H1 (cell line): ENCODE measurements around the gene CAST. TPM values are rescaled to one million over a fixed set of nuclear protein-coding genes. Genes with fewer than 3 reads are reported as not detected.

Experiments used
- YY1 ChIP-seq: IDR thresholded peaks from 2 replicates; pipeline ENCODE4 v1.6.1; 2011; ENCODE audit warnings: low read depth, mild to moderate bottlenecking, low read length
- polyA plus RNA-seq, 7 experiments: library from polyadenylated mRNA; depleted of rRNA in 3 of 7; stranded (reverse) in 5 of 7; unstranded in 2 of 7; fragments of >200 nt in 5 of 7; fragments of 200-250 nt in 2 of 7; gene quantifications; 1 replicate in 5 of 7; 2 replicates in 1 of 7; 4 replicates in 1 of 7; pipeline versions ENCODE4 v1.2.1 to v1.2.3, GENCODE V29; 2011 to 2013; ENCODE audit warnings: missing spikeins in 2 of 7, mixed read lengths in 2 of 7
- total RNA-seq: library from RNA; stranded (reverse); fragmentation: NEBNext Ultra II Directional; extraction: Animal tissue kit (Norgen Biotek cat#: 25700); gene quantifications from 2 replicates; pipeline ENCODE4 v1.2.1, GENCODE V29; 2021
- TF ChIP-seq, protein P1 (sequence below): fragments of 300-600 bp; sonication (generic); IDR thresholded peaks from 2 replicates; pipeline ENCODE4 v1.7.1; 2012; ENCODE audit warnings: low read length, moderate library complexity, mild to moderate bottlenecking, inconsistent platforms; ENCODE audit not compliant: insufficient replicate concordance

The CAST gene
- total and polyA plus RNA-seq, 2 of the 8 experiments (the other 6 are each of a cell fraction or from before 2014, with no cell fraction given): 9.0 to 48.2 TPM

DNA sequence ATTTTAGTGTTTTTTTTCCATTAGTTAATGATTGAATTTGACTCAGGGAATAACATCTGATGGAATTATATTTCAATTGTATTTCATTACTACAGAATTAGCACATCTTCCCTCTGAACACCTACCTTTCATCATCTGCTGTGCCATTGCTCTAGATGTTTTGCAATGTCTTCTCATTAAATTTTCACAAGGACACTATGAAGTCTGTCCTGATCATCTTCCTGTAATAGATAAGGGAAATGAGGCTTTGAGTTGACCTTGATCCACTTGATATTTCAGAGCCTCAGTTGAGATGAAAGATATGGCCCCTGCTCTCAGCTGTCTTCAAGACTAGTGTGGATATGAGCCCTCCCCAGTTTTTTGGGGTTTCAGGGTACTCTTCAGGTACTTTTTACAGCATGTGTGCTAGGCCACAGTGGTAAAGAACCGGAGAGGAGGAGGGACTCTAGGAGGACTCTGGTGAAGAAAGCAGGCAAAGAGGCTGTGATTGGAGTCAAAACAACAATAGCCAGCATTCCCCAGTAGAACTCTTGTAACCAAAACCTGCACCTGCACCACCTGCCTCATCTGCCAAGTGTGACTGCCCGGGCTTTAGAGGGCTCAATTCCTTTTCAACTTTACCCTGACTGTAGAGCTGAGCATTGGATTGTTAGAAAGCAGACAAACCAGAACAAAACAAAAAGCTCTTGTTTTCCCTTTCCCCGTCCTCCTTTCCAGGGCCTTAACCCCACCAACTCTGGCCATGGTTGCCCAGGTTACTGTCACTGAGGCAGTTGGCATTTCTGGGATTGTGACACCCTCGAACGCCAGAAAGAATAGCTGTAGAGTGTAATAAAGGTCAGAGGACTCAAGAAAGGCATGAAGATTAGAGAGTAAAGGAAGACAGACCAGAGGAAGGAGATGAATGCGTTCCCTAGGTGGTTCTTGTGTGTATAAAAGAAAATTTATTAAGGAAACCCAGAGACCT lies 89.3 kb downstream of the CAST start (continued):
- TF ChIP-seq, protein P1, sequence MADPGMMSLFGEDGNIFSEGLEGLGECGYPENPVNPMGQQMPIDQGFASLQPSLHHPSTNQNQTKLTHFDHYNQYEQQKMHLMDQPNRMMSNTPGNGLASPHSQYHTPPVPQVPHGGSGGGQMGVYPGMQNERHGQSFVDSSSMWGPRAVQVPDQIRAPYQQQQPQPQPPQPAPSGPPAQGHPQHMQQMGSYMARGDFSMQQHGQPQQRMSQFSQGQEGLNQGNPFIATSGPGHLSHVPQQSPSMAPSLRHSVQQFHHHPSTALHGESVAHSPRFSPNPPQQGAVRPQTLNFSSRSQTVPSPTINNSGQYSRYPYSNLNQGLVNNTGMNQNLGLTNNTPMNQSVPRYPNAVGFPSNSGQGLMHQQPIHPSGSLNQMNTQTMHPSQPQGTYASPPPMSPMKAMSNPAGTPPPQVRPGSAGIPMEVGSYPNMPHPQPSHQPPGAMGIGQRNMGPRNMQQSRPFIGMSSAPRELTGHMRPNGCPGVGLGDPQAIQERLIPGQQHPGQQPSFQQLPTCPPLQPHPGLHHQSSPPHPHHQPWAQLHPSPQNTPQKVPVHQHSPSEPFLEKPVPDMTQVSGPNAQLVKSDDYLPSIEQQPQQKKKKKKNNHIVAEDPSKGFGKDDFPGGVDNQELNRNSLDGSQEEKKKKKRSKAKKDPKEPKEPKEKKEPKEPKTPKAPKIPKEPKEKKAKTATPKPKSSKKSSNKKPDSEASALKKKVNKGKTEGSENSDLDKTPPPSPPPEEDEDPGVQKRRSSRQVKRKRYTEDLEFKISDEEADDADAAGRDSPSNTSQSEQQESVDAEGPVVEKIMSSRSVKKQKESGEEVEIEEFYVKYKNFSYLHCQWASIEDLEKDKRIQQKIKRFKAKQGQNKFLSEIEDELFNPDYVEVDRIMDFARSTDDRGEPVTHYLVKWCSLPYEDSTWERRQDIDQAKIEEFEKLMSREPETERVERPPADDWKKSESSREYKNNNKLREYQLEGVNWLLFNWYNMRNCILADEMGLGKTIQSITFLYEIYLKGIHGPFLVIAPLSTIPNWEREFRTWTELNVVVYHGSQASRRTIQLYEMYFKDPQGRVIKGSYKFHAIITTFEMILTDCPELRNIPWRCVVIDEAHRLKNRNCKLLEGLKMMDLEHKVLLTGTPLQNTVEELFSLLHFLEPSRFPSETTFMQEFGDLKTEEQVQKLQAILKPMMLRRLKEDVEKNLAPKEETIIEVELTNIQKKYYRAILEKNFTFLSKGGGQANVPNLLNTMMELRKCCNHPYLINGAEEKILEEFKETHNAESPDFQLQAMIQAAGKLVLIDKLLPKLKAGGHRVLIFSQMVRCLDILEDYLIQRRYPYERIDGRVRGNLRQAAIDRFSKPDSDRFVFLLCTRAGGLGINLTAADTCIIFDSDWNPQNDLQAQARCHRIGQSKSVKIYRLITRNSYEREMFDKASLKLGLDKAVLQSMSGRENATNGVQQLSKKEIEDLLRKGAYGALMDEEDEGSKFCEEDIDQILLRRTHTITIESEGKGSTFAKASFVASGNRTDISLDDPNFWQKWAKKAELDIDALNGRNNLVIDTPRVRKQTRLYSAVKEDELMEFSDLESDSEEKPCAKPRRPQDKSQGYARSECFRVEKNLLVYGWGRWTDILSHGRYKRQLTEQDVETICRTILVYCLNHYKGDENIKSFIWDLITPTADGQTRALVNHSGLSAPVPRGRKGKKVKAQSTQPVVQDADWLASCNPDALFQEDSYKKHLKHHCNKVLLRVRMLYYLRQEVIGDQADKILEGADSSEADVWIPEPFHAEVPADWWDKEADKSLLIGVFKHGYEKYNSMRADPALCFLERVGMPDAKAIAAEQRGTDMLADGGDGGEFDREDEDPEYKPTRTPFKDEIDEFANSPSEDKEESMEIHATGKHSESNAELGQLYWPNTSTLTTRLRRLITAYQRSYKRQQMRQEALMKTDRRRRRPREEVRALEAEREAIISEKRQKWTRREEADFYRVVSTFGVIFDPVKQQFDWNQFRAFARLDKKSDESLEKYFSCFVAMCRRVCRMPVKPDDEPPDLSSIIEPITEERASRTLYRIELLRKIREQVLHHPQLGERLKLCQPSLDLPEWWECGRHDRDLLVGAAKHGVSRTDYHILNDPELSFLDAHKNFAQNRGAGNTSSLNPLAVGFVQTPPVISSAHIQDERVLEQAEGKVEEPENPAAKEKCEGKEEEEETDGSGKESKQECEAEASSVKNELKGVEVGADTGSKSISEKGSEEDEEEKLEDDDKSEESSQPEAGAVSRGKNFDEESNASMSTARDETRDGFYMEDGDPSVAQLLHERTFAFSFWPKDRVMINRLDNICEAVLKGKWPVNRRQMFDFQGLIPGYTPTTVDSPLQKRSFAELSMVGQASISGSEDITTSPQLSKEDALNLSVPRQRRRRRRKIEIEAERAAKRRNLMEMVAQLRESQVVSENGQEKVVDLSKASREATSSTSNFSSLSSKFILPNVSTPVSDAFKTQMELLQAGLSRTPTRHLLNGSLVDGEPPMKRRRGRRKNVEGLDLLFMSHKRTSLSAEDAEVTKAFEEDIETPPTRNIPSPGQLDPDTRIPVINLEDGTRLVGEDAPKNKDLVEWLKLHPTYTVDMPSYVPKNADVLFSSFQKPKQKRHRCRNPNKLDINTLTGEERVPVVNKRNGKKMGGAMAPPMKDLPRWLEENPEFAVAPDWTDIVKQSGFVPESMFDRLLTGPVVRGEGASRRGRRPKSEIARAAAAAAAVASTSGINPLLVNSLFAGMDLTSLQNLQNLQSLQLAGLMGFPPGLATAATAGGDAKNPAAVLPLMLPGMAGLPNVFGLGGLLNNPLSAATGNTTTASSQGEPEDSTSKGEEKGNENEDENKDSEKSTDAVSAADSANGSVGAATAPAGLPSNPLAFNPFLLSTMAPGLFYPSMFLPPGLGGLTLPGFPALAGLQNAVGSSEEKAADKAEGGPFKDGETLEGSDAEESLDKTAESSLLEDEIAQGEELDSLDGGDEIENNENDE: no peak
- TF ChIP-seq YY1: no peak
